HEK293T (cell line): ENCODE measurements around the gene ITGA3.

Source experiments
- CTCF ChIA-PET: fragments of 350-600 bp; formaldehyde crosslinking; extraction: SDS; loops from one replicate; lab custom pipeline; 2021; ENCODE audit warnings: antibody characterized with exemption, inconsistent platforms; lab: Yijun Ruan, JAX
- POLR2A ChIA-PET: fragments of 350-600 bp; formaldehyde crosslinking; extraction: SDS; loops from one replicate; lab custom pipeline; 2020; ENCODE audit warnings: antibody characterized with exemption, inconsistent platforms; lab: Yijun Ruan, JAX
- DNase-seq: peaks from one replicate; pipeline ENCODE4 v3.0.0; 2012; ENCODE audit warnings: mixed read lengths; ENCODE audit errors: extremely low spot score
- ARNT ChIP-seq: fragments of 450-650 bp; IDR thresholded peaks from 2 replicates; pipeline ENCODE4 v1.6.1; 2017; ENCODE audit warnings: mild to moderate bottlenecking
- BHLHE40 ChIP-seq: fragments of 450-650 bp; IDR thresholded peaks from 2 replicates; pipeline ENCODE4 v1.6.1; 2016; ENCODE audit warnings: mild to moderate bottlenecking, moderate library complexity, borderline replicate concordance
- CTBP1 ChIP-seq: fragments of 450-650 bp; IDR thresholded peaks from 2 replicates; pipeline ENCODE4 v1.6.1; 2016; ENCODE audit warnings: borderline replicate concordance
- ELF4 ChIP-seq: fragments of 450-650 bp; IDR thresholded peaks from 2 replicates; pipeline ENCODE4 v1.6.1; 2017; ENCODE audit warnings: antibody characterized with exemption
- FOXA1 ChIP-seq: fragments of 450-650 bp; IDR thresholded peaks from 2 replicates; pipeline ENCODE4 v1.6.1; 2016; ENCODE audit warnings: mild to moderate bottlenecking
- FOXK2 ChIP-seq: fragments of 450-650 bp; IDR thresholded peaks from 2 replicates; pipeline ENCODE4 v1.6.1; 2016; ENCODE audit warnings: mild to moderate bottlenecking
- FOXM1 ChIP-seq: fragments of 450-650 bp; IDR thresholded peaks from 2 replicates; pipeline ENCODE4 v1.6.1; 2017; ENCODE audit warnings: mild to moderate bottlenecking, borderline replicate concordance
- HDGF ChIP-seq: fragments of 450-650 bp; IDR thresholded peaks from 2 replicates; pipeline ENCODE4 v1.6.1; 2017; ENCODE audit warnings: antibody characterized with exemption, borderline replicate concordance
- L3MBTL2 ChIP-seq: fragments of 450-650 bp; conservative IDR thresholded peaks from 2 replicates; pipeline ENCODE4 v1.6.1; 2016; ENCODE audit warnings: mild to moderate bottlenecking
- LEF1 ChIP-seq: fragments of 450-650 bp; IDR thresholded peaks from 2 replicates; pipeline ENCODE4 v1.6.1; 2017; ENCODE audit warnings: mild to moderate bottlenecking, borderline replicate concordance
- NFRKB ChIP-seq: fragments of 450-650 bp; IDR thresholded peaks from 2 replicates; pipeline ENCODE4 v1.6.1; 2016; ENCODE audit warnings: mild to moderate bottlenecking, moderate library complexity
- SP1 ChIP-seq: fragments of 450-650 bp; IDR thresholded peaks from 2 replicates; pipeline ENCODE4 v1.6.1; 2017
- SUZ12 ChIP-seq: fragments of 450-650 bp; IDR thresholded peaks from 2 replicates; pipeline ENCODE4 v1.6.1; 2016; ENCODE audit warnings: mild to moderate bottlenecking
- TARDBP ChIP-seq: fragments of 450-650 bp; IDR thresholded peaks from 2 replicates; pipeline ENCODE4 v1.6.1; 2016
- ZNF384 ChIP-seq: fragments of 450-650 bp; IDR thresholded peaks from 2 replicates; pipeline ENCODE4 v1.6.1; 2016
- TF ChIP-seq, protein P1 (sequence below): fragments of 450-650 bp; IDR thresholded peaks from 2 replicates; pipeline ENCODE4 v1.6.1; 2016

ITGA3 gene

GRCh38 chr17:50070908-50071680 lies 15.2 kb downstream of the ITGA3 start:
- POLR2A ChIA-PET = no interaction called here
- CTCF ChIA-PET = no interaction called here
- TF ChIP-seq BHLHE40 = no peak
- TF ChIP-seq CTBP1 = no peak
- TF ChIP-seq ARNT = no peak
- TF ChIP-seq FOXA1 = no peak
- TF ChIP-seq ZNF384 = no peak
- no peak for TF ChIP-seq SP1
- TF ChIP-seq FOXK2 = no peak
- no peak for TF ChIP-seq SUZ12
- TF ChIP-seq L3MBTL2 = no peak
- no peak for TF ChIP-seq NFRKB
- TF ChIP-seq, protein P1, sequence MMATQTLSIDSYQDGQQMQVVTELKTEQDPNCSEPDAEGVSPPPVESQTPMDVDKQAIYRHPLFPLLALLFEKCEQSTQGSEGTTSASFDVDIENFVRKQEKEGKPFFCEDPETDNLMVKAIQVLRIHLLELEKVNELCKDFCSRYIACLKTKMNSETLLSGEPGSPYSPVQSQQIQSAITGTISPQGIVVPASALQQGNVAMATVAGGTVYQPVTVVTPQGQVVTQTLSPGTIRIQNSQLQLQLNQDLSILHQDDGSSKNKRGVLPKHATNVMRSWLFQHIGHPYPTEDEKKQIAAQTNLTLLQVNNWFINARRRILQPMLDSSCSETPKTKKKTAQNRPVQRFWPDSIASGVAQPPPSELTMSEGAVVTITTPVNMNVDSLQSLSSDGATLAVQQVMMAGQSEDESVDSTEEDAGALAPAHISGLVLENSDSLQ = no peak
- TF ChIP-seq ELF4 = no peak
- no peak for TF ChIP-seq LEF1
- TF ChIP-seq FOXM1 = no peak
- no peak for TF ChIP-seq HDGF
- DNase-seq = no peak

GRCh38 chr17:50071692-50072091 lies 15.8 kb downstream of the ITGA3 start:
- no peak for DNase-seq
- POLR2A ChIA-PET = no interaction called here
- CTCF ChIA-PET = no interaction called here

DNA sequence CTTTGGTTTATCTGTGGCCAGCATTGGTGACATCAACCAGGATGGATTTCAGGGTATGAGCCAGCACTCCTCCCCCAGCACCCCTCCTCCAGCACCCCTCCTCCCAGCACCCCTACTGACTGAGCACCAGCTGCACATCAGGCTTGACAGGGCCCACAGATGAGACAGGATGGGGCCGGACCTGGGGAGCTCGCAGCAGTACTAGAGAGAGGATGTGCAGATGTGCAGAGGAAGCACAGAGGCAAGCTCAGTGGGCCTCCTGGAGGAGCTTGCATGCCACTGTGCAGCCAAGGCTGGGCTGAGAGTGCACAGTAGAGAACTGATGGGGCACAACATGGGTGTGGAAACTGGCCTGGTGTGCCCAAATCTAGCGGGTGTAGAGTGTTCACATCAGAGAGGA lies 16.2 kb downstream of the ITGA3 start:
- TF ChIP-seq FOXK2 (no peak), FOXA1 (no peak), ARNT (no peak), ZNF384 (no peak), NFRKB (no peak), L3MBTL2 (no peak), SP1 (no peak), LEF1 (no peak), SUZ12 (no peak), HDGF (no peak)
- TF ChIP-seq, protein P1 = no peak

More at GRCh38 chr17:50071692-50072091, 15.8 kb downstream of the ITGA3 start:
- no peak for TF ChIP-seq ELF4
- TF ChIP-seq, protein P1 = no peak
- TF ChIP-seq BHLHE40 = no peak
- TF ChIP-seq HDGF = no peak
- no peak for TF ChIP-seq TARDBP
- TF ChIP-seq L3MBTL2 = no peak
- TF ChIP-seq NFRKB = no peak
- TF ChIP-seq LEF1 = no peak
- TF ChIP-seq CTBP1 = no peak
- TF ChIP-seq ARNT = no peak
- no peak for TF ChIP-seq FOXM1
- no peak for TF ChIP-seq ZNF384
- no peak for TF ChIP-seq SUZ12
- no peak for TF ChIP-seq SP1
- no peak for TF ChIP-seq FOXA1
- no peak for TF ChIP-seq FOXK2

DNA sequence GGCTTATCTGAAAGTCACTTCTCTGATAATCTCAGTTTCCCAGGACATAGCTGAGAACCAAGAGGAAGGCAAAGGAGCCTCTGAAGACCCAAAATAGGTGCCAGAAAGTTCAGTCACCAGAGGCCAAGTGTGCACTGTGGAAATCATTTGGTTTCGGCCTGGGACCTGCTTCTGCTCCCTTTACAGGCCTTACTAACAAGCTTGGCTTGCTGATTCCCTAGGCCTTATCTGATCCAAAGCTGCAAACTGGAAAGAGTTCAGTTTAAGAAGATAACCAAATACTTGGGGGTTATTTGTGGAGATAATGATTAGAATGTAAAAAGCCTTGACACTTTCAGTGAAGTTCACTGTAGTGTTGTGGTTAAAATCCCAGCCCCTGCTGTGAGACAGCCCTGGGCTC lies 17.0 kb downstream of the ITGA3 start:
- CTCF ChIA-PET = interaction anchor here (0.5 to 1.4 kb wide), 3 partner anchors 11 to 21 kb away, joined by 3 to 4 read pairs (median 3); partner anchors contain the start of gene ITGA3
- POLR2A ChIA-PET = no interaction called here

More for the DNA sequence above, 16.2 kb downstream of the ITGA3 start:
- DNase-seq = no peak
- ChIA-PET CTCF (no interaction called here), POLR2A (no interaction called here)

DNA sequence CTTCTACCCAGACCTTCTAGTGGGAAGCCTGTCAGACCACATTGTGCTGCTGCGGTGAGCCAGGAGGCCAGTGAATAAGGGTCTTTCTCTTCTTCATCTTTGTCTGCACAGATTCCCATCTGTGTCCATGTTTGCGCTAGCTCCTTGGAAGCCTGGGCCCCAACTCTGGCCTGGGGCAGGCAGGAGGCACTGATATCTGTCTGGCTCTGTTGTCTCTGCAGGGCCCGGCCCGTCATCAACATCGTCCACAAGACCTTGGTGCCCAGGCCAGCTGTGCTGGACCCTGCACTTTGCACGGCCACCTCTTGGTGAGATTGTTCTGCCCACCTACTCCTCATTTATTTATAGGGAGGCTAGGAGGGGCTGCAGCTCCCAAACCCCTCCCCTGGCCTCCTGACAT lies 18.3 kb downstream of the ITGA3 start:
- CTCF ChIA-PET = interaction anchor here (0.9 to 1.4 kb wide), 2 partner anchors 14 to 18 kb away, joined by 3 to 4 read pairs; partner anchors contain the start of gene ITGA3
- no peak for DNase-seq
- POLR2A ChIA-PET = interaction anchor here (0.8 kb wide), 1 partner anchor 9 kb away, joined by 3 read pairs; no protein-coding TSS in a partner anchor
- TF ChIP-seq SP1 (no peak), CTBP1 (no peak), ELF4 (no peak), ZNF384 (no peak), SUZ12 (no peak), LEF1 (no peak), TARDBP (no peak)
- TF ChIP-seq, protein P1 = no peak

More for the DNA sequence above, 17.0 kb downstream of the ITGA3 start:
- no peak for TF ChIP-seq CTBP1
- TF ChIP-seq TARDBP = no peak
- no peak for TF ChIP-seq FOXM1
- TF ChIP-seq SP1 = no peak
- TF ChIP-seq HDGF = no peak
- no peak for DNase-seq
